TTC549 (cell line): Measurements from ENCODE around the gene SH3YL1.

Experiments
- FAIRE-seq: peaks from 2 replicates; lab custom pipeline; 2012; peaks lifted over from hg19 to GRCh38; lab: Jason Lieb, UNC

SH3YL1 gene

GRCh38 chr2:282371-283263 lies 18.8 kb upstream of the SH3YL1 start:
- no peak for FAIRE-seq

- FAIRE-seq = no peak
Observed at GRCh38 chr2:281381-281780, 17.5 kb upstream of the SH3YL1 start.

- no peak for FAIRE-seq
Observed at GRCh38 chr2:280650-281110, 16.8 kb upstream of the SH3YL1 start.

GRCh38 chr2:279956-280649 lies 16.3 kb upstream of the SH3YL1 start:
- FAIRE-seq = no peak

GRCh38 chr2:279366-279765 lies 15.5 kb upstream of the SH3YL1 start:
- no peak for FAIRE-seq

GRCh38 chr2:278927-279320 lies 15.1 kb upstream of the SH3YL1 start:
- no peak for FAIRE-seq

- no peak for FAIRE-seq
Observed at GRCh38 chr2:278312-278926, 14.6 kb upstream of the SH3YL1 start.

GRCh38 chr2:275466-275865 lies 11.6 kb upstream of the SH3YL1 start:
- no peak for FAIRE-seq

- FAIRE-seq = no peak
Observed at GRCh38 chr2:274503-274902, 10.7 kb upstream of the SH3YL1 start.

- FAIRE-seq = no peak
Observed at GRCh38 chr2:273333-273732, 9.5 kb upstream of the SH3YL1 start.

- no peak for FAIRE-seq
Observed at GRCh38 chr2:271917-272316, 8.1 kb upstream of the SH3YL1 start.

- no peak for FAIRE-seq
Observed at GRCh38 chr2:270861-271260, 7.0 kb upstream of the SH3YL1 start.

- no peak for FAIRE-seq
Observed at GRCh38 chr2:269356-270030, 5.7 kb upstream of the SH3YL1 start.

- FAIRE-seq = no peak
Observed at GRCh38 chr2:268323-268722, 4.5 kb upstream of the SH3YL1 start.

GRCh38 chr2:264493-265468 lies 949 bp upstream of the SH3YL1 start, which contains the start of gene ACP1:
ACP1 (plus strand) TSS chr2:264947; CDS start chr2:264965, 18 bp downstream.
- FAIRE-seq = no peak

- FAIRE-seq = no peak
Observed at GRCh38 chr2:263022-263738, 652 bp downstream of the SH3YL1 start.

- no peak for FAIRE-seq
Observed at GRCh38 chr2:262117-262516, 1.7 kb downstream of the SH3YL1 start.

- no peak for FAIRE-seq
Observed at GRCh38 chr2:260507-261161, 3.2 kb downstream of the SH3YL1 start.

GRCh38 chr2:259789-260331 lies 4.0 kb downstream of the SH3YL1 start:
- no peak for FAIRE-seq

- FAIRE-seq = no peak
Observed at GRCh38 chr2:258933-259332, 4.9 kb downstream of the SH3YL1 start.
